ENCODE data around the gene KLHL5. TPM values are rescaled to one million over a fixed set of nuclear protein-coding genes. Genes with fewer than 3 reads are reported as not detected.

Gene KLHL5
- total and polyA plus RNA-seq, 8 donors: 6.3 to 51.0 (median 23.1) TPM

DNA sequence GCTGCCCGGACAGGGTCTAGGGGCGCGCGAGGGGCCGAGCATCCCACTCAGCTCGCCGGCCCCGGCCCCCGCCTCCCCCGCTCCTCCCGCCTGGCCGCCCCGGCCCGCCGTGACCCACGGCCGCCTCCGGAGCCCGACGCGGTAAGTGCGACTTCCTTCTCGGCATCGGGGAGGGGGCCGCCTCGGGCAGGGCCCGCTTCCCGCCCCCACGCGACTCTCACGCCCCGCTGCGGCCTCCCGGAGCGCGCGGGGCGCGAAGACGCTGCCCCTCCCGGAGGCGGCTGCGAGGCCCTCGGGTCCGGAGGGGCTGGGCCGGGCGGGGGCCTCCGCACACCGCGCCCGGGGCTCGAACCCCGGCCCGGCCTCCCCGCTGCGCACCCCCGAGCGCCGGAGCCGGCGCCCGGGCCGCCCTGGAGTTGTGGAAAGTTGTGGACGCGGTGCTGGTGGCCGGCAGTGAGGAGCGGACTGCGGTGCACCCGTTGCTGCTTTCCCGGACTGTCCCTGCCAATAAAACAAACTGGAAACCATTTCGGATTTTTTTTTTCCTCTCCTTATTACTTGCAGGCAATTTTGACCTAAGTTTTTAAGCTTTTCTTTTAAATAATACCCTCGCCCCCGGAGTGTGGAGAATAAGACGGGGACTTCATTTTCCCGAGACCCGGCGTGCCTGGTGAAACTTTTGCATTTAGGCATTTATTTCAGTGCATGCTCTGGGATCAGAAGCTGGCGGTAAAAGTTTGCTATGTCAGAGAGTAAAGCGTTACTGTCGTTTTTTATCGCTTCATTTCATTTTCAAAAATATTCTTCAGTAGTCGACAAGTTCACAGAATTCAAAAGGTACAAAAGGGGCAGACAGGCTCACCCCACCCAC, 16.8 kb upstream of the KLHL5 start:
- peaks cover 0 to 52% (median 31%) of the 10 kb centered on the region in 4 donors for H3K4me1 ChIP-seq
- peak overlapping the region; percentile 77 to 94 (median 90) for H3K27ac ChIP-seq
- intact Hi-C loops (cut with DNase I; ENCODE audit: low total_unique reads): no loop called here
- no peaks in the 10 kb centered on the region for H3K9me3 ChIP-seq
- TF ChIP-seq EP300 (IDR thresholded peaks at IDR 0.05) (no peak), POLR2AphosphoS5 (IDR thresholded peaks at IDR 0.05) (no peak), POLR2A (IDR thresholded peaks at IDR 0.05) (no peak)
- TF ChIP-seq, protein P1, sequence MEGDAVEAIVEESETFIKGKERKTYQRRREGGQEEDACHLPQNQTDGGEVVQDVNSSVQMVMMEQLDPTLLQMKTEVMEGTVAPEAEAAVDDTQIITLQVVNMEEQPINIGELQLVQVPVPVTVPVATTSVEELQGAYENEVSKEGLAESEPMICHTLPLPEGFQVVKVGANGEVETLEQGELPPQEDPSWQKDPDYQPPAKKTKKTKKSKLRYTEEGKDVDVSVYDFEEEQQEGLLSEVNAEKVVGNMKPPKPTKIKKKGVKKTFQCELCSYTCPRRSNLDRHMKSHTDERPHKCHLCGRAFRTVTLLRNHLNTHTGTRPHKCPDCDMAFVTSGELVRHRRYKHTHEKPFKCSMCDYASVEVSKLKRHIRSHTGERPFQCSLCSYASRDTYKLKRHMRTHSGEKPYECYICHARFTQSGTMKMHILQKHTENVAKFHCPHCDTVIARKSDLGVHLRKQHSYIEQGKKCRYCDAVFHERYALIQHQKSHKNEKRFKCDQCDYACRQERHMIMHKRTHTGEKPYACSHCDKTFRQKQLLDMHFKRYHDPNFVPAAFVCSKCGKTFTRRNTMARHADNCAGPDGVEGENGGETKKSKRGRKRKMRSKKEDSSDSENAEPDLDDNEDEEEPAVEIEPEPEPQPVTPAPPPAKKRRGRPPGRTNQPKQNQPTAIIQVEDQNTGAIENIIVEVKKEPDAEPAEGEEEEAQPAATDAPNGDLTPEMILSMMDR (IDR thresholded peaks at IDR 0.05): no peak
- no peaks in the 10 kb centered on the region for H3K36me3 ChIP-seq
- H3K27me3 ChIP-seq: no peaks in the 10 kb centered on the region
- WGBS, 5 donors: 4 to 12% (median 5%) methylated on average over 18 to 82 of the region's 82 CpGs
- peak; percentile 32 to 70 for DNase-seq
- peak overlapping the region; percentile 70 to 92 (median 81) for H3K4me3 ChIP-seq

DNA sequence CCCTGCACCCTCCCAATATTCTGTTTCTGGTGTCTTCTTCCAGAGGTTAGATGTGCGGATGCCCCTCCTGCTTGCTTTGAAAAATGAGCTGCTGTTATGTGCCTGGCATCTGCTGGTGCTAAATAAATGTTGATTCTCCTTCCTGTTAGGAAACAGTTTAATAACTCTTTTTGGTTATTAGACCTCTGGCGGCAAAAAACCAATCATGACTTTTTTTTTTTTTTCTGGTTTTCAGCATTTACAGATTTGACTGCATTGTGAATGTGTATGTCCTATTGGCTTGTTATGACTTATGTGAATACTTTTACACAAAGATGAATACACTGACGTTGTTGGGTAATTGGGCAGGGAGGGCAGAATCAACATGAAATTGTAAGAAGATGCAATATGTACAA, 16.2 kb upstream of the KLHL5 start:
- Histone ChIP-seq H3K9me3 (no peaks in the 10 kb centered on the region), H3K4me3 (peak overlapping the region; percentile 70 to 92 (median 81)), H3K27me3 (no peaks in the 10 kb centered on the region), H3K27ac (peak overlapping the region in 4 of 5 donors; percentile 87 to 94 (median 90)), H3K4me1 (peaks cover 0 to 56% (median 31%) of the 10 kb centered on the region in 4 donors), H3K36me3 (no peaks in the 10 kb centered on the region)
- TF ChIP-seq EP300 (IDR thresholded peaks at IDR 0.05) (no peak), POLR2A (IDR thresholded peaks at IDR 0.05) (no peak), POLR2AphosphoS5 (IDR thresholded peaks at IDR 0.05) (no peak)
- TF ChIP-seq, protein P1 (IDR thresholded peaks at IDR 0.05): no peak
- intact Hi-C loops (cut with DNase I; ENCODE audit: low total_unique reads): no loop called here
- WGBS, 5 donors: 27 to 62% (median 50%) methylated on average over 3 of the region's 3 CpGs
- peak in 1 of 2 donors; percentile 30 for DNase-seq

DNA sequence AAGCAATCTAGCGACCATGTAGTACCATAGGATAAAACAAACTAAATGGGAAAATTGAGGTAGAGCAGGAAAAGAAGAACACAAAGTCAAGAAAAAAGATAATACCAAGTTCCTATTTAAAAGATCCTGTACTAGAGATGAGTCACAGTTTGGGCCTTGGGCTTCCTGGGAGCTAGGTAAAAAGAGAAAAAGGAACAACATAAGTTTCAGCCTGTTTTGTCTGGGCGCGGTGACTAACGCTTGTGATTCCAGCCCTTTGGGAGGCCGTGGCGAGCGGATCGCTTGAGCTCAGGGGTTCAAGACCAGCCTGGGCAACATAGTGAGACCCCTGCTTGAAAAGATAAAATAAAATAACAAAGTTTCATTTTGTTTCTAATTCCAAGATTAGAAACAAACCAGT, 15.8 kb upstream of the KLHL5 start:
- Histone ChIP-seq H3K36me3 (no peaks in the 10 kb centered on the region), H3K4me3 (peak overlapping the region in 3 of 4 donors; percentile 70 to 92 (median 79)), H3K27ac (peak overlapping the region in 3 of 5 donors; percentile 90 to 94 (median 91)), H3K27me3 (no peaks in the 10 kb centered on the region), H3K4me1 (peaks cover 0 to 57% (median 31%) of the 10 kb centered on the region in 4 donors), H3K9me3 (no peaks in the 10 kb centered on the region)
- WGBS, 5 donors: 86 to 94% (median 89%) methylated on average over 8 of the region's 8 CpGs
- no peak for TF ChIP-seq POLR2A (IDR thresholded peaks at IDR 0.05)
- TF ChIP-seq EP300 (IDR thresholded peaks at IDR 0.05): no peak
- TF ChIP-seq POLR2AphosphoS5 (IDR thresholded peaks at IDR 0.05): no peak
- TF ChIP-seq, protein P1 (IDR thresholded peaks at IDR 0.05): no peak
- intact Hi-C loops (cut with DNase I; ENCODE audit: low total_unique reads): no loop called here
- DNase-seq: no peak

DNA sequence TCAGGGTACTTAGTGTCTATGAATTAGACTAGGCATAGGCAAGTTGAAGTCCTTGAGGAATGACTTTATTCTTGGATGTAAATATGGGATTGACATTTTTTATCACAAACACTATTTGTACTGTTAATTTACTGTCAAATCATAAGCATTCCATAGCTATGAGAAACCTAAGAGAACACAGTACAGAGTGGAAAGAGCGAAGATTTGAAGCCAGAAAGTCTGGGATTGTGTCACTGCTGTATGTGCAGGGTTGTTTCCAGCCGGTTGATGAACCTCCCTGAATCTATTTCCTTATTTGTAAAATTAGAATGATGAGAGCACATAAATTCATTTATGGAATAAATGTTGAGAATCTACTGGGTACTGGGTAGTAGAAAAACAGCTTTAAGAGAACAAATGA, 14.4 kb upstream of the KLHL5 start:
- Histone ChIP-seq H3K27me3 (no peaks in the 10 kb centered on the region), H3K36me3 (no peaks in the 10 kb centered on the region), H3K4me1 (peaks cover 0 to 57% (median 33%) of the 10 kb centered on the region in 4 donors), H3K4me3 (no peak overlapping the region), H3K27ac (no peak overlapping the region), H3K9me3 (no peaks in the 10 kb centered on the region)
- no peak for DNase-seq
- TF ChIP-seq EP300 (IDR thresholded peaks at IDR 0.05): no peak
- TF ChIP-seq, protein P1 (IDR thresholded peaks at IDR 0.05): no peak
- no peak for TF ChIP-seq POLR2A (IDR thresholded peaks at IDR 0.05)
- intact Hi-C loops (cut with DNase I; ENCODE audit: low total_unique reads): no loop called here
- WGBS, 5 donors: 44 to 64% (median 54%) methylated on average over 2 of the region's 2 CpGs

Data from stomach (tissue), 9 donors.